GM23338 (cell line): ENCODE measurements around the gene POLR3E.

Experiments
- CREB1 ChIP-seq: fragments of 250-450 bp; sonication (Bioruptor Pico); IDR thresholded peaks from 2 replicates; pipeline ENCODE4 v1.5.0; 2020; ENCODE audit warnings: low read depth, mild to moderate bottlenecking, moderate library complexity
- EZH2 ChIP-seq: fragments of 200-600 bp; sonication (generic); IDR thresholded peaks from one replicate; pipeline ENCODE4 v1.8.0; 2017; ENCODE audit warnings: antibody characterized with exemption, mild to moderate bottlenecking, low read depth; ENCODE audit not compliant: unreplicated experiment
- EZH2phosphoT487 ChIP-seq: fragments of 200-600 bp; sonication (generic); IDR thresholded peaks from one replicate; pipeline ENCODE4 v1.8.1; 2018; ENCODE audit warnings: antibody characterized with exemption; ENCODE audit not compliant: unreplicated experiment
- JUNB ChIP-seq: IDR thresholded peaks from one replicate; pipeline ENCODE4 v1.6.1; 2016; ENCODE audit warnings: antibody characterized with exemption; ENCODE audit not compliant: unreplicated experiment
- NANOG ChIP-seq: IDR thresholded peaks from 2 replicates; pipeline ENCODE4 v1.6.1; 2016; ENCODE audit warnings: antibody characterized with exemption, borderline replicate concordance
- POLR2AphosphoS5 ChIP-seq: IDR thresholded peaks from 2 replicates; pipeline ENCODE4 v1.6.1; 2016; ENCODE audit warnings: antibody characterized with exemption, low read depth
- STAT1 ChIP-seq: IDR thresholded peaks from one replicate; pipeline ENCODE4 v1.6.1; 2016; ENCODE audit warnings: antibody characterized with exemption; ENCODE audit not compliant: unreplicated experiment
- ZNF114 ChIP-seq: fragments of 250-450 bp; sonication (Bioruptor Pico); IDR thresholded peaks from 2 replicates; pipeline ENCODE4 v1.5.0; 2020; ENCODE audit warnings: mild to moderate bottlenecking, moderate library complexity
- ZNF331 ChIP-seq: fragments of 250-450 bp; sonication (Bioruptor Pico); IDR thresholded peaks from 2 replicates; pipeline ENCODE4 v1.5.0; 2020; ENCODE audit warnings: low read depth, mild to moderate bottlenecking, moderate library complexity
- TF ChIP-seq, protein P1 (sequence below), 2 experiments: fragments of 200-600 bp in 1 of 2; sonication (generic) in 1 of 2; conservative IDR thresholded peaks; 2 replicates each; pipeline versions ENCODE4 v1.5.1 to v1.6.1; 2016 to 2017; ENCODE audit warnings: antibody characterized with exemption in 2 of 2, low read depth in 2 of 2, mild to moderate bottlenecking in 2 of 2, moderate library complexity in 1 of 2
- TF ChIP-seq, protein P2 (sequence below): IDR thresholded peaks from one replicate; pipeline ENCODE4 v1.6.1; 2018; ENCODE audit warnings: antibody characterized with exemption; ENCODE audit not compliant: unreplicated experiment
- TF ChIP-seq, protein P3 (sequence below): IDR thresholded peaks from 2 replicates; pipeline ENCODE4 v1.6.1; 2016; ENCODE audit warnings: antibody characterized with exemption

DNA sequence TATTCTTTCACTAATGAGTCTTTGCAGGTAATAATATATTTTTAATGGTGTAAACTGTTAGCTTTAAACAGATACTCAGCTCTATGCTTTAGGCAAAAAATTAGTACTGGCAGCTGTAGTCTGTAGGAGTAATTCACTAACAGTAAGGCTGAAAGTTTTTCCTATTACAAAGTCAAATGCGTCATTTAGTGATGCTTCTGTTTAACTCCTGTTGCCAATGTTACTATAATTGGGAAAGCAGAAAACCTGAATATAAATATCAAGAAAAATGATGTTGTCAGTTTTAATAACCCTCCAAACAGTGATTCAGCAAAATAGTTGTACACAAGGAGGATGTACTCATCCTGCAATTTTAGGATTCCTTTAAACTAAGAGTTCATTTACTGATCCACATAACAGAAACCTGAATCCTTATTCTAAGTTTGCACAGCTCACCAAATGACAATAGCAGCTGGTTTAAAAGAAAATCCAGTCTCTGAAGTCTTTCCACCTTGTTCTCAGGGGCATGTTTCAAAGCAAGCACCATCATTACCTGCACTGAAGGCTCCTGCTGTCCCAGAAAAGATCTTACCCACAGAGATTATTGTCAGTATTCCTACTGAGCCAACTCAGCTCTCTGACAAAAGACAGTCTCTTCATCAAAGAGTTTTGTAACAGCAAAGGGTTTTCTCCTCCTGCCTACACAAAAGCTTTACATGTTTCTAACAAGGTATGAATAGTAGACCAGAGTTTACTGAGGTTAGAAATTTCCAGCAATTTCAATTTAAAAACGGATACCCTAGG, 73.0 kb downstream of the POLR3E start:
- TF ChIP-seq, protein P1, sequence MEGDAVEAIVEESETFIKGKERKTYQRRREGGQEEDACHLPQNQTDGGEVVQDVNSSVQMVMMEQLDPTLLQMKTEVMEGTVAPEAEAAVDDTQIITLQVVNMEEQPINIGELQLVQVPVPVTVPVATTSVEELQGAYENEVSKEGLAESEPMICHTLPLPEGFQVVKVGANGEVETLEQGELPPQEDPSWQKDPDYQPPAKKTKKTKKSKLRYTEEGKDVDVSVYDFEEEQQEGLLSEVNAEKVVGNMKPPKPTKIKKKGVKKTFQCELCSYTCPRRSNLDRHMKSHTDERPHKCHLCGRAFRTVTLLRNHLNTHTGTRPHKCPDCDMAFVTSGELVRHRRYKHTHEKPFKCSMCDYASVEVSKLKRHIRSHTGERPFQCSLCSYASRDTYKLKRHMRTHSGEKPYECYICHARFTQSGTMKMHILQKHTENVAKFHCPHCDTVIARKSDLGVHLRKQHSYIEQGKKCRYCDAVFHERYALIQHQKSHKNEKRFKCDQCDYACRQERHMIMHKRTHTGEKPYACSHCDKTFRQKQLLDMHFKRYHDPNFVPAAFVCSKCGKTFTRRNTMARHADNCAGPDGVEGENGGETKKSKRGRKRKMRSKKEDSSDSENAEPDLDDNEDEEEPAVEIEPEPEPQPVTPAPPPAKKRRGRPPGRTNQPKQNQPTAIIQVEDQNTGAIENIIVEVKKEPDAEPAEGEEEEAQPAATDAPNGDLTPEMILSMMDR (conservative IDR thresholded peaks at IDR 0.05; ENCODE audit: low read depth in 2 of 2): no peak
- TF ChIP-seq POLR2AphosphoS5: no peak
- TF ChIP-seq EZH2: no peak
- no peak for TF ChIP-seq CREB1 (CRISPR knock-in tag)
- TF ChIP-seq, protein P2, sequence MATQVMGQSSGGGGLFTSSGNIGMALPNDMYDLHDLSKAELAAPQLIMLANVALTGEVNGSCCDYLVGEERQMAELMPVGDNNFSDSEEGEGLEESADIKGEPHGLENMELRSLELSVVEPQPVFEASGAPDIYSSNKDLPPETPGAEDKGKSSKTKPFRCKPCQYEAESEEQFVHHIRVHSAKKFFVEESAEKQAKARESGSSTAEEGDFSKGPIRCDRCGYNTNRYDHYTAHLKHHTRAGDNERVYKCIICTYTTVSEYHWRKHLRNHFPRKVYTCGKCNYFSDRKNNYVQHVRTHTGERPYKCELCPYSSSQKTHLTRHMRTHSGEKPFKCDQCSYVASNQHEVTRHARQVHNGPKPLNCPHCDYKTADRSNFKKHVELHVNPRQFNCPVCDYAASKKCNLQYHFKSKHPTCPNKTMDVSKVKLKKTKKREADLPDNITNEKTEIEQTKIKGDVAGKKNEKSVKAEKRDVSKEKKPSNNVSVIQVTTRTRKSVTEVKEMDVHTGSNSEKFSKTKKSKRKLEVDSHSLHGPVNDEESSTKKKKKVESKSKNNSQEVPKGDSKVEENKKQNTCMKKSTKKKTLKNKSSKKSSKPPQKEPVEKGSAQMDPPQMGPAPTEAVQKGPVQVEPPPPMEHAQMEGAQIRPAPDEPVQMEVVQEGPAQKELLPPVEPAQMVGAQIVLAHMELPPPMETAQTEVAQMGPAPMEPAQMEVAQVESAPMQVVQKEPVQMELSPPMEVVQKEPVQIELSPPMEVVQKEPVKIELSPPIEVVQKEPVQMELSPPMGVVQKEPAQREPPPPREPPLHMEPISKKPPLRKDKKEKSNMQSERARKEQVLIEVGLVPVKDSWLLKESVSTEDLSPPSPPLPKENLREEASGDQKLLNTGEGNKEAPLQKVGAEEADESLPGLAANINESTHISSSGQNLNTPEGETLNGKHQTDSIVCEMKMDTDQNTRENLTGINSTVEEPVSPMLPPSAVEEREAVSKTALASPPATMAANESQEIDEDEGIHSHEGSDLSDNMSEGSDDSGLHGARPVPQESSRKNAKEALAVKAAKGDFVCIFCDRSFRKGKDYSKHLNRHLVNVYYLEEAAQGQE: no peak
- no peak for TF ChIP-seq STAT1
- TF ChIP-seq EZH2phosphoT487: no peak
- TF ChIP-seq ZNF331 (CRISPR knock-in tag): no peak
- TF ChIP-seq, protein P3, sequence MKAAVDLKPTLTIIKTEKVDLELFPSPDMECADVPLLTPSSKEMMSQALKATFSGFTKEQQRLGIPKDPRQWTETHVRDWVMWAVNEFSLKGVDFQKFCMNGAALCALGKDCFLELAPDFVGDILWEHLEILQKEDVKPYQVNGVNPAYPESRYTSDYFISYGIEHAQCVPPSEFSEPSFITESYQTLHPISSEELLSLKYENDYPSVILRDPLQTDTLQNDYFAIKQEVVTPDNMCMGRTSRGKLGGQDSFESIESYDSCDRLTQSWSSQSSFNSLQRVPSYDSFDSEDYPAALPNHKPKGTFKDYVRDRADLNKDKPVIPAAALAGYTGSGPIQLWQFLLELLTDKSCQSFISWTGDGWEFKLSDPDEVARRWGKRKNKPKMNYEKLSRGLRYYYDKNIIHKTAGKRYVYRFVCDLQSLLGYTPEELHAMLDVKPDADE: no peak
- TF ChIP-seq ZNF114 (CRISPR knock-in tag): no peak
- no peak for TF ChIP-seq JUNB
- no peak for TF ChIP-seq NANOG
